ENCODE measurements around the gene BLOC1S6.

BLOC1S6 gene

GRCh38 chr15:45587095-45587862, at the start of gene BLOC1S6:
Gene BLOC1S6, plus strand, starts transcription at chr15:45587379. Its CDS starts 65 bp downstream, at chr15:45587444.
- peak; percentile 94 for DNase-seq (ENCODE audit: low spot score)

- no peak for DNase-seq (ENCODE audit: low spot score)
These were observed 47.5 kb upstream of the BLOC1S6 start for GRCh38 chr15:45539680-45540079.

- no peak for DNase-seq (ENCODE audit: low spot score)
These were observed 46.6 kb upstream of the BLOC1S6 start for GRCh38 chr15:45540531-45540930.

- no peak for DNase-seq (ENCODE audit: low spot score)
These were observed 44.1 kb upstream of the BLOC1S6 start for GRCh38 chr15:45543051-45543450.

- no peak for DNase-seq (ENCODE audit: low spot score)
These were observed 42.7 kb upstream of the BLOC1S6 start for GRCh38 chr15:45544266-45545023.

- no peak for DNase-seq (ENCODE audit: low spot score)
These were observed 40.4 kb upstream of the BLOC1S6 start for GRCh38 chr15:45546789-45547188.

GRCh38 chr15:45548753-45549520, 38.2 kb upstream of the BLOC1S6 start:
- peak; percentile 29 for DNase-seq (ENCODE audit: low spot score)

GRCh38 chr15:45549541-45550220, 37.5 kb upstream of the BLOC1S6 start:
- no peak for DNase-seq (ENCODE audit: low spot score)

GRCh38 chr15:45550436-45550835, 36.7 kb upstream of the BLOC1S6 start:
- no peak for DNase-seq (ENCODE audit: low spot score)

- DNase-seq (ENCODE audit: low spot score): no peak
These were observed 35.5 kb upstream of the BLOC1S6 start for GRCh38 chr15:45551676-45552075.

GRCh38 chr15:45555934-45556608, 31.1 kb upstream of the BLOC1S6 start:
- DNase-seq (ENCODE audit: low spot score): no peak

GRCh38 chr15:45572617-45573016, 14.6 kb upstream of the BLOC1S6 start:
- no peak for DNase-seq (ENCODE audit: low spot score)

GRCh38 chr15:45573961-45574629, 13.1 kb upstream of the BLOC1S6 start:
- no peak for DNase-seq (ENCODE audit: low spot score)

GRCh38 chr15:45581919-45582318, 5.3 kb upstream of the BLOC1S6 start:
- no peak for DNase-seq (ENCODE audit: low spot score)

GRCh38 chr15:45583731-45584639, 3.2 kb upstream of the BLOC1S6 start:
- no peak for DNase-seq (ENCODE audit: low spot score)

GRCh38 chr15:45585069-45585791, 1.9 kb upstream of the BLOC1S6 start:
- DNase-seq (ENCODE audit: low spot score): no peak

GRCh38 chr15:45586125-45586524, 1.1 kb upstream of the BLOC1S6 start:
- DNase-seq (ENCODE audit: low spot score): no peak

- no peak for DNase-seq (ENCODE audit: low spot score)
These were observed 531 bp upstream of the BLOC1S6 start for GRCh38 chr15:45586601-45587094.

GRCh38 chr15:45587863-45588170, 638 bp downstream of the BLOC1S6 start:
- no peak for DNase-seq (ENCODE audit: low spot score)
